H9 (cell line): Measurements from ENCODE around the gene INSIG1. TPM values are rescaled to one million over a fixed set of nuclear protein-coding genes. Genes with fewer than 3 reads are reported as not detected.

Source experiments
- DNase-seq: peaks from one replicate; pipeline ENCODE4 v3.0.0-alpha.2; 2017
- H2AFZ ChIP-seq: one replicate; pipeline ENCODE4 v1.6.1; 2013; ENCODE audit warnings: mild to moderate bottlenecking, low read length, control low read depth, moderate library complexity
- H2AK5ac ChIP-seq: 2 replicates; pipeline ENCODE4 v1.6.1; 2013; ENCODE audit warnings: low read length, control low read depth, mixed read lengths; ENCODE audit not compliant: insufficient read length
- H2BK120ac ChIP-seq: one replicate; pipeline ENCODE4 v1.6.1; 2013; ENCODE audit warnings: low read depth, mild to moderate bottlenecking, low read length, control low read depth, inconsistent platforms; ENCODE audit not compliant: poor library complexity, severe bottlenecking
- H2BK12ac ChIP-seq: 2 replicates; pipeline ENCODE4 v1.6.1; 2013; ENCODE audit warnings: low read length, control low read depth, mixed read lengths, low read depth; ENCODE audit not compliant: insufficient read length
- H2BK15ac ChIP-seq: 2 replicates; pipeline ENCODE4 v1.6.1; 2013; ENCODE audit warnings: low read depth, low read length, control low read depth
- H2BK20ac ChIP-seq: one replicate; pipeline ENCODE4 v1.6.1; 2013; ENCODE audit warnings: low read depth, mild to moderate bottlenecking, low read length, control low read depth, inconsistent platforms; ENCODE audit not compliant: poor library complexity, severe bottlenecking
- H2BK5ac ChIP-seq: 2 replicates; pipeline ENCODE4 v1.6.1; 2013; ENCODE audit warnings: low read length, control low read depth, mixed read lengths; ENCODE audit not compliant: insufficient read length
- H3K14ac ChIP-seq: 2 replicates; pipeline ENCODE4 v1.6.1; 2013; ENCODE audit warnings: low read length, control low read depth; ENCODE audit not compliant: insufficient read depth
- H3K18ac ChIP-seq: 2 replicates; pipeline ENCODE4 v1.6.1; 2013; ENCODE audit warnings: low read depth, mild to moderate bottlenecking, mixed read lengths, low read length, control low read depth; ENCODE audit not compliant: insufficient read length
- H3K23ac ChIP-seq: 2 replicates; pipeline ENCODE4 v1.6.1; 2013; ENCODE audit warnings: low read length, control low read depth, mixed read lengths, low read depth; ENCODE audit not compliant: insufficient read length
- H3K23me2 ChIP-seq: 2 replicates; pipeline ENCODE4 v1.6.1; 2013; ENCODE audit warnings: low read depth, mild to moderate bottlenecking, mixed read lengths, low read length, control low read depth; ENCODE audit not compliant: insufficient read length, poor library complexity, severe bottlenecking
- H3K27ac ChIP-seq: 2 replicates; pipeline ENCODE4 v1.5.1; 2013; ENCODE audit warnings: low read length, control low read depth, mixed read lengths, low read depth; ENCODE audit not compliant: insufficient read length
- H3K27me3 ChIP-seq: 2 replicates; pipeline ENCODE4 v1.6.1; 2013; ENCODE audit warnings: low read length, control low read depth, inconsistent platforms; ENCODE audit not compliant: insufficient read depth
- H3K4ac ChIP-seq: 2 replicates; pipeline ENCODE4 v1.6.1; 2013; ENCODE audit warnings: low read depth, mild to moderate bottlenecking, control low read depth, inconsistent platforms, low read length, moderate library complexity
- H3K4me1 ChIP-seq: 2 replicates; pipeline ENCODE4 v1.6.1; 2013; ENCODE audit warnings: low read length, control low read depth, inconsistent platforms; ENCODE audit not compliant: insufficient read depth
- H3K4me2 ChIP-seq: 2 replicates; pipeline ENCODE4 v1.6.1; 2013; ENCODE audit warnings: low read length, control low read depth, mixed read lengths; ENCODE audit not compliant: insufficient read length, insufficient read depth
- H3K56ac ChIP-seq: 2 replicates; pipeline ENCODE4 v1.6.1; 2013; ENCODE audit warnings: low read depth, mild to moderate bottlenecking, mixed read lengths, low read length, control low read depth; ENCODE audit not compliant: insufficient read length
- H3K79me1 ChIP-seq: 2 replicates; pipeline ENCODE4 v1.6.1; 2013; ENCODE audit warnings: low read depth, mild to moderate bottlenecking, moderate library complexity, low read length, control low read depth, inconsistent platforms; ENCODE audit not compliant: insufficient read depth, poor library complexity, severe bottlenecking
- H3K79me2 ChIP-seq: 2 replicates; pipeline ENCODE4 v1.6.1; 2013; ENCODE audit warnings: low read length, control low read depth, inconsistent platforms; ENCODE audit not compliant: insufficient read depth
- H3K9ac ChIP-seq: 2 replicates; pipeline ENCODE4 v1.6.1; 2013; ENCODE audit warnings: low read length, control low read depth, mixed read lengths; ENCODE audit not compliant: insufficient read length; ENCODE audit errors: extremely low read depth
- H3K9me3 ChIP-seq: one replicate; pipeline ENCODE4 v1.6.1; 2013; ENCODE audit warnings: low read depth, low read length, inconsistent platforms; ENCODE audit not compliant: control insufficient read depth
- H3T11ph ChIP-seq: one replicate; pipeline ENCODE4 v1.6.1; 2013; ENCODE audit warnings: mild to moderate bottlenecking, low read length, control low read depth, inconsistent platforms
- H4K20me1 ChIP-seq: one replicate; pipeline ENCODE4 v1.6.1; 2013; ENCODE audit not compliant: control insufficient read depth, insufficient read length, insufficient read depth
- H4K5ac ChIP-seq: 2 replicates; pipeline ENCODE4 v1.6.1; 2013; ENCODE audit warnings: low read depth, mild to moderate bottlenecking, mixed read lengths, low read length, control low read depth; ENCODE audit not compliant: insufficient read length
- H4K8ac ChIP-seq: replicated peaks from 2 replicates; pipeline ENCODE4 v1.6.1; 2013; ENCODE audit warnings: low read length, control low read depth, mixed read lengths, low read depth; ENCODE audit not compliant: insufficient read length
- H4K91ac ChIP-seq: 2 replicates; pipeline ENCODE4 v1.6.1; 2013; ENCODE audit warnings: low read depth, mild to moderate bottlenecking, moderate library complexity, mixed read lengths, low read length, control low read depth; ENCODE audit not compliant: insufficient read length
- H3K27ac Mint-ChIP-seq, 3 experiments: 2 replicates in 2 of 3; 3 replicates in 1 of 3; pipeline ENCODE4 v1.8.0; 2020 to 2021; ENCODE audit warnings: mixed read lengths in 3 of 3, mild to moderate bottlenecking in 1 of 3, moderate library complexity in 1 of 3
- H3K27me3 Mint-ChIP-seq: 2 replicates; pipeline ENCODE4 v1.8.0; 2021; ENCODE audit warnings: low read depth, mild to moderate bottlenecking, moderate library complexity, mixed read lengths
- H3K36me3 Mint-ChIP-seq, 3 experiments: 2 replicates in 2 of 3; 3 replicates in 1 of 3; pipeline ENCODE4 v1.8.0; 2020 to 2021; ENCODE audit warnings: low read depth in 3 of 3, mixed read lengths in 3 of 3; ENCODE audit not compliant: insufficient read depth in 1 of 3
- H3K4me1 Mint-ChIP-seq, 2 experiments: 2 replicates each; pipeline ENCODE4 v1.8.0; 2020; ENCODE audit warnings: mixed read lengths in 2 of 2
- H3K4me3 Mint-ChIP-seq, 2 experiments: 2 replicates in 1 of 2; 3 replicates in 1 of 2; pipeline ENCODE4 v1.8.0; 2020 to 2021; ENCODE audit warnings: mild to moderate bottlenecking in 2 of 2, mixed read lengths in 2 of 2, moderate library complexity in 1 of 2
- H3K9me3 Mint-ChIP-seq, 2 experiments: 2 replicates in 1 of 2; 3 replicates in 1 of 2; pipeline ENCODE4 v1.8.0; 2020; ENCODE audit warnings: mild to moderate bottlenecking in 2 of 2, mixed read lengths in 2 of 2, moderate library complexity in 1 of 2
- WGBS: extraction: QIAGEN DNeasy Blood & Tissue Kit; methylation state at CpG from one replicate; pipeline ENCODE4 v1.1.7; 2013; ENCODE audit warnings: missing lambda C conversion rate, low lambda C conversion rate, mixed read lengths; ENCODE audit not compliant: insufficient read length; ENCODE audit errors: extremely low coverage; 5-methylcytosine and 5-hydroxymethylcytosine counted together
- total RNA-seq: library from RNA; stranded (reverse); gene quantifications from 2 replicates; pipeline ENCODE4 v1.2.1, GENCODE V29; 2021
- TF ChIP-seq, protein P1 (sequence below): fragments of 200-600 bp; sonication (generic); conservative IDR thresholded peaks from 3 replicates; pipeline ENCODE4 v1.8.0; 2021; ENCODE audit warnings: antibody characterized with exemption, mild to moderate bottlenecking

INSIG1 gene
- total RNA-seq, 1 experiment from 2014 or later, result 23.3 TPM

DNA sequence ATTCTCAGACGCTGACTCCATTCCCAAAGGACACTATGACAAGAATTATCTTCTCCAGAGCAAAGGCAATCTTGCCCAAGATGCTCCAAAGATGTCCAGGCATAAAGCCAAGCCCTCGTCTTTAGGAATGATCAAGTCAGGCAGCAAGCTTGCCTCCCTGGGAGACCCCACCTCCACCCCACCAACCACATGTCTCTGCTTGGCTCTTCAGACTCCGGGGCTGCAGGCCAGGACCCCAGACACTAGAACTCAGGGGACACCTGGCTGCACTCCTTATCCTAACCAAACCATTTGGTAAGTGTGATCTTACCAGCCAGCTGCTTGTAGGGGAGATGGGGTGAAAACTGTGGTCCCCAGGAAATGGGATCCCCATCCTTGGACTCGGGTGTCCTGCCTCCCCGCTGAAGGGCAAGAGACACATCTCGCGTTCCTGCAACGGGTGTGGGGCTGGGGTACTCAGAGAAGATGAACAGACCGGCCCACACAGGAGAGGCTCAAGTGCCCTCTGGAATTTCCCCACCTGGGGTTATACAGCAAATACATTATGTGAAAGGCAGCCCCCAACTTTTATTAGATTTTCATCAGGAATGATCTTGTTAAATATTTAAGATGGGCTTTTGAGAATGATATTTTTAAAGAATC lies 55.7 kb downstream of the INSIG1 start:
- H3K27me3 Mint-ChIP-seq, result peaks cover 67% of the 10 kb centered on the region
- Histone ChIP-seq H4K91ac (no peak overlapping the region), H3K9ac (no peak overlapping the region), H2BK15ac (no peak overlapping the region), H3K4ac (no peak overlapping the region), H2AFZ (no peak overlapping the region), H2BK120ac (no peak overlapping the region), H2BK5ac (no peak overlapping the region), H3K27me3 (no peaks in the 10 kb centered on the region; the same call in 1 of the 2 replicates), H3K4me1 (no peaks in the 10 kb centered on the region), H3K14ac (no peak overlapping the region), H3K9me3 (no peaks in the 10 kb centered on the region), H4K20me1 (peaks cover 4% of the 10 kb centered on the region), H3K27ac (no peak overlapping the region), H4K5ac (no peak overlapping the region), H2BK20ac (no peak overlapping the region), H3K4me2 (no peak overlapping the region), H3T11ph (no peak overlapping the region), H3K23ac (no peak overlapping the region), H3K18ac (no peak overlapping the region), H3K56ac (no peak overlapping the region), H3K23me2 (no peaks in the 10 kb centered on the region), H3K79me1 (no peaks in the 10 kb centered on the region), H3K79me2 (no peaks in the 10 kb centered on the region), H2BK12ac (no peak overlapping the region), H2AK5ac (no peak overlapping the region), H4K8ac (no peak overlapping the region)
- peaks cover 3 to 10% of the 10 kb centered on the region in 2 experiments; a peak in 3 of 4 replicates for H3K4me1 Mint-ChIP-seq
- H3K36me3 Mint-ChIP-seq, result peaks cover 0 to 2% (median 0%) of the 10 kb centered on the region in 3 experiments; a peak in 3 of 7 replicates
- no CpG with 5 or more reads among the region's 9 CpGs for WGBS
- peaks cover 0 to 12% of the 10 kb centered on the region in 2 experiments; a peak in 2 of 5 replicates for H3K9me3 Mint-ChIP-seq
- DNase-seq, result no peak
- H3K4me3 Mint-ChIP-seq, result no peak overlapping the region
- TF ChIP-seq, protein P1, sequence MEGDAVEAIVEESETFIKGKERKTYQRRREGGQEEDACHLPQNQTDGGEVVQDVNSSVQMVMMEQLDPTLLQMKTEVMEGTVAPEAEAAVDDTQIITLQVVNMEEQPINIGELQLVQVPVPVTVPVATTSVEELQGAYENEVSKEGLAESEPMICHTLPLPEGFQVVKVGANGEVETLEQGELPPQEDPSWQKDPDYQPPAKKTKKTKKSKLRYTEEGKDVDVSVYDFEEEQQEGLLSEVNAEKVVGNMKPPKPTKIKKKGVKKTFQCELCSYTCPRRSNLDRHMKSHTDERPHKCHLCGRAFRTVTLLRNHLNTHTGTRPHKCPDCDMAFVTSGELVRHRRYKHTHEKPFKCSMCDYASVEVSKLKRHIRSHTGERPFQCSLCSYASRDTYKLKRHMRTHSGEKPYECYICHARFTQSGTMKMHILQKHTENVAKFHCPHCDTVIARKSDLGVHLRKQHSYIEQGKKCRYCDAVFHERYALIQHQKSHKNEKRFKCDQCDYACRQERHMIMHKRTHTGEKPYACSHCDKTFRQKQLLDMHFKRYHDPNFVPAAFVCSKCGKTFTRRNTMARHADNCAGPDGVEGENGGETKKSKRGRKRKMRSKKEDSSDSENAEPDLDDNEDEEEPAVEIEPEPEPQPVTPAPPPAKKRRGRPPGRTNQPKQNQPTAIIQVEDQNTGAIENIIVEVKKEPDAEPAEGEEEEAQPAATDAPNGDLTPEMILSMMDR, result no peak
- no peak overlapping the region for H3K27ac Mint-ChIP-seq
